GM13977 (cell line): ENCODE measurements around the gene LAMA5.

Experiments used
- DNase-seq: peaks from one replicate; pipeline ENCODE4 v3.0.0; 2012; ENCODE audit warnings: low spot score
- in situ Hi-C: fragments of 300-500 bp; cut with MboI; formaldehyde crosslinking; loops from one replicate; pipeline ENCODE4 v1.12.0; 2022; ENCODE audit warnings: low sequenced_read_pairs, low pct_unique_long_range_greater_than_20kb, mixed read lengths, inconsistent platforms; ENCODE audit not compliant: unreplicated experiment
- TF ChIP-seq, protein P1 (sequence below): IDR thresholded peaks from 2 replicates; pipeline ENCODE4 v1.5.1; 2012; ENCODE audit warnings: mild to moderate bottlenecking, control low read depth; ENCODE audit not compliant: insufficient read depth; ENCODE audit errors: extremely low read depth, missing control alignments

Gene LAMA5

DNA sequence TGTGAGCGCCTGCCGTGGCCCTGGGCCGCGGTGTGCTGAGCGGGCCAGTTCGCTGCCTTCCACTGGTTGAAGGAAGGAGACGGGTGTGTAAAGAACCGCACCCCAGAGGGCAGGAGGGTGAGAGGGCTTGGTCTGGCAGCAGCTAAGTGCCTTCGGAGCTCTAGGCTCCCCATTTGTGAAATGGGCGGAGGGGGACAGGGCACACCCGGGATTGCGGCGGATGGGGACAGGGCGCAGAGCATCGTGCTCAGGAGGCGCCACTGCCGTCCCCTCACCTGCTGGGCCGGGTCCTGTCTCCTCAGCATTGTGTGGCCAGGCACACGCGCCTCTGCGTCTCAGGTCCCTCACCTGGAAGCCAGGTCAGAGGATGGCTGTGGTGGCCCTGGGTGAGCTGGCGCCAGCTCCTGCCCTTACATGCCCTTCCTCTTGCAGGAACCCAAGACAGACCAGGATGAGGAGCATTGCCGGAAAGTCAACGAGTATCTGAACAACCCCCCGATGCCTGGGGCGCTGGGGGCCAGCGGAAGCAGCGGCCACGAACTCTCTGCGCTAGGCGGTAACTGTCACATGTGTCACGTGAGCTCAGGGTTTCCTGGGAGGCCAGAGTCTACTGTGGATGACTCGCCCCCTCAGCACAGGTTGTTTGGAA lies 61.2 kb downstream of the LAMA5 start:
- TF ChIP-seq, protein P1, sequence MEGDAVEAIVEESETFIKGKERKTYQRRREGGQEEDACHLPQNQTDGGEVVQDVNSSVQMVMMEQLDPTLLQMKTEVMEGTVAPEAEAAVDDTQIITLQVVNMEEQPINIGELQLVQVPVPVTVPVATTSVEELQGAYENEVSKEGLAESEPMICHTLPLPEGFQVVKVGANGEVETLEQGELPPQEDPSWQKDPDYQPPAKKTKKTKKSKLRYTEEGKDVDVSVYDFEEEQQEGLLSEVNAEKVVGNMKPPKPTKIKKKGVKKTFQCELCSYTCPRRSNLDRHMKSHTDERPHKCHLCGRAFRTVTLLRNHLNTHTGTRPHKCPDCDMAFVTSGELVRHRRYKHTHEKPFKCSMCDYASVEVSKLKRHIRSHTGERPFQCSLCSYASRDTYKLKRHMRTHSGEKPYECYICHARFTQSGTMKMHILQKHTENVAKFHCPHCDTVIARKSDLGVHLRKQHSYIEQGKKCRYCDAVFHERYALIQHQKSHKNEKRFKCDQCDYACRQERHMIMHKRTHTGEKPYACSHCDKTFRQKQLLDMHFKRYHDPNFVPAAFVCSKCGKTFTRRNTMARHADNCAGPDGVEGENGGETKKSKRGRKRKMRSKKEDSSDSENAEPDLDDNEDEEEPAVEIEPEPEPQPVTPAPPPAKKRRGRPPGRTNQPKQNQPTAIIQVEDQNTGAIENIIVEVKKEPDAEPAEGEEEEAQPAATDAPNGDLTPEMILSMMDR, result no peak
- in situ Hi-C loops, result loop anchor here (5.0 kb wide), 1 partner anchor 76 kb away; no protein-coding TSS in a partner anchor
- no peak for DNase-seq

GRCh38 chr20:62305149-62305764 lies 61.9 kb downstream of the LAMA5 start:
- TF ChIP-seq, protein P1, result no peak
- DNase-seq, result no peak
- in situ Hi-C loops, result loop anchor here (5.0 kb wide), 1 partner anchor 77 kb away; no protein-coding TSS in a partner anchor

DNA sequence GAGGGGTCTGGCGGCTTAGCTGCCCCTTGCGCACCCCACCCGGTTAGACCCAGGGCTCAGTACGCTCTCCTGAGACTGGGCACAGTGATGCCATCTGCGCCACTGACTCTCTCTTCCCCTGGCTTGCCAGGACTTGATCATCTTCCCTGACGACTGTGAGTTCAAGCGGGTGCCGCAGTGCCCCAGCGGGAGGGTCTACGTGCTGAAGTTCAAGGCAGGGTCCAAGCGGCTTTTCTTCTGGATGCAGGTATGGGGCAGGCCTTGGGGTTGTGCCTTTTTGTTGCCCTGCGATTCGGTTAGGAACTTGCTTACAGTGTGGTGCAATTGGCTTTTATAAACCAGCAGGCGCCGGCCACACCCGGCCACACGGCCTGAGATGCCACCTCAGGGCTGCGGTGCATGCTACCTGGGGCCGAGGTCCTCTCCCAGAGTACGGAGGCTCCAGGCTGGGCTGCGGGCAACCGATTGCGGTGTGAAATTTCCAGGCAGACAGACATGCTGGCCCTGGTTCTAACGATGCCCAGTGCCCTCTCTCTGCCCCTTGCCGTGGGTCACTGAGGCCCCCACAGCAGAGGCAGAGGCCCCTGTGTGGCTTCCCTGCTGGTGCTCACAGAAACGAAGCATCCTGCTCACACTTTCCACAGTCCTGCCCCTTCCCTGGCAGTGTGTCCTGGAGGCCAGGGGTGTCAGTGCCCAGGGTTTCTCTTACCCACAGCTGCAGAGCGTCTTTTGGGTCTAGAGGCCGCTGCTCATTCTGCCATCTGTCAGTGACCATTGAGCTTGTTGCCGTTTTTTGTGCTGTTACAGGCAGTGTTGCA lies 62.6 kb downstream of the LAMA5 start:
- in situ Hi-C loops, result loop anchor here (5.0 kb wide), 1 partner anchor 78 kb away; no protein-coding TSS in a partner anchor
- no peak for DNase-seq
- TF ChIP-seq, protein P1, result no peak

- peak; percentile 65 for DNase-seq
- TF ChIP-seq, protein P1, result no peak
- in situ Hi-C loops, result no loop called here
Observed at GRCh38 chr20:62303340-62304226, 63.5 kb downstream of the LAMA5 start.

DNA sequence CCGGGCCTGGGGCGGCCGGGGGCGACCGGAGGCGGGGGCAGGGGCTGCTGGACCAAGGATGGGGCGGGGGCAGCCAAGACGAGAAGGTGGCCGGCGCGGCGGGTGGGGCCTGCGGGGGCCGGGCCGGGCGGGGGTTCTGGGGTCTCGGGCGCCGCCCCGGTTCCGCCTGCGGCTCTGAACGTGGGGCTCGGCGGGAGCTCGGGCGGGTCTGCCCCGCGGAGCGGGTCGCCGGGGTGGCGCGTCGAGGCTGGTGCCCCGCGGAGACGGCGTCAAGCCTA lies 64.1 kb downstream of the LAMA5 start:
- TF ChIP-seq, protein P1, result no peak
- in situ Hi-C loops, result no loop called here
- no peak for DNase-seq
